Bladder microvascular endothelial cell (primary cell): ENCODE data around the gene UBB. TPM values are rescaled to one million over a fixed set of nuclear protein-coding genes. Genes with fewer than 3 reads are reported as not detected.

Source experiments
- total RNA-seq: library from RNA; depleted of rRNA; stranded (reverse); fragments of >200 nt; gene quantifications from 2 replicates; pipeline ENCODE4 v1.2.3, GENCODE V29; 2014

UBB gene
- total RNA-seq: 2,148 and 2,433 TPM in 2 replicates

GRCh38 chr17:16380640-16381495 lies at the start of gene UBB:
Gene UBB (plus strand): TSS chr17:16381091. CDS start chr17:16381908, 817 bp downstream.

GRCh38 chr17:16353317-16354174 lies 27.3 kb upstream of the UBB start, which contains the start of gene CENPV:
Gene CENPV (minus strand): TSS chr17:16353469. CDS start chr17:16353436, 33 bp downstream.

GRCh38 chr17:16415031-16415924 lies 34.4 kb downstream of the UBB start, which contains the start of gene TRPV2:
Gene TRPV2 (plus strand): TSS chr17:16415571. CDS start chr17:16417669, 2,098 bp downstream.

Other genes starting within 250 kb of the UBB start
- gene NCOR1, start 165.6 kb upstream of the UBB start, total RNA-seq: 60.1 and 189 TPM in 2 replicates
- 7.3 and 9.5 TPM in 2 replicates for gene PIGL, start 163.9 kb upstream of the UBB start, total RNA-seq
- gene CENPV, start 27.6 kb upstream of the UBB start, total RNA-seq: 7.1 and 12.3 TPM in 2 replicates
- 15.2 and 30.8 TPM in 2 replicates for gene TRPV2, start 34.5 kb downstream of the UBB start, total RNA-seq
- 0.81 and 4.5 TPM in 2 replicates for gene LRRC75A, start 111.1 kb downstream of the UBB start, total RNA-seq
- gene ZNF287, start 188.1 kb downstream of the UBB start, total RNA-seq: 1.3 and 3.1 TPM in 2 replicates